Measurements from ENCODE around the gene MRPL58.

DNA sequence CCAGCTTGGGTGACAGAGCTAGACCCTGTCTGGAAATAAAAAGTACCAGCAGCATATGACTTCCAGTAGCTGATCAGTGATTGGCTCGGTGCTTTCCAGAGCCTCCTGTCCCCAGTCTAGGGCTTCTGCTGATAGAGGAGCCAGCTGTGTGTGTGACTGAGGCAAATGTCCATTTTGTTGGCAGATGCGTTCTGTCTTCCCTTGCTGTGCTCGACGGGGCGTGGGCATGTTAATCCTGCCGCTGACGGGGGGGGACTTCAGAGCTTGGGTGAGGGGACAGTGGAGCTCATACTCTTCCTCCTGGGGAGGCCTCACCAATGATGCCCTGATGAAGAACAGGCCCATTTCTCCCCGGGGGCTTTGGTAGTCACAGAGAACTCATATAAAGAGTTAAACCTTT lies 49.1 kb downstream of the MRPL58 start:
- TF ChIP-seq, protein P1, sequence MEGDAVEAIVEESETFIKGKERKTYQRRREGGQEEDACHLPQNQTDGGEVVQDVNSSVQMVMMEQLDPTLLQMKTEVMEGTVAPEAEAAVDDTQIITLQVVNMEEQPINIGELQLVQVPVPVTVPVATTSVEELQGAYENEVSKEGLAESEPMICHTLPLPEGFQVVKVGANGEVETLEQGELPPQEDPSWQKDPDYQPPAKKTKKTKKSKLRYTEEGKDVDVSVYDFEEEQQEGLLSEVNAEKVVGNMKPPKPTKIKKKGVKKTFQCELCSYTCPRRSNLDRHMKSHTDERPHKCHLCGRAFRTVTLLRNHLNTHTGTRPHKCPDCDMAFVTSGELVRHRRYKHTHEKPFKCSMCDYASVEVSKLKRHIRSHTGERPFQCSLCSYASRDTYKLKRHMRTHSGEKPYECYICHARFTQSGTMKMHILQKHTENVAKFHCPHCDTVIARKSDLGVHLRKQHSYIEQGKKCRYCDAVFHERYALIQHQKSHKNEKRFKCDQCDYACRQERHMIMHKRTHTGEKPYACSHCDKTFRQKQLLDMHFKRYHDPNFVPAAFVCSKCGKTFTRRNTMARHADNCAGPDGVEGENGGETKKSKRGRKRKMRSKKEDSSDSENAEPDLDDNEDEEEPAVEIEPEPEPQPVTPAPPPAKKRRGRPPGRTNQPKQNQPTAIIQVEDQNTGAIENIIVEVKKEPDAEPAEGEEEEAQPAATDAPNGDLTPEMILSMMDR (IDR thresholded peaks at IDR 0.05): no peak
- TF ChIP-seq POLR2A (IDR thresholded peaks at IDR 0.05): no peak

Measured in breast epithelium (tissue), 3 donors.